WTC11 (cell line): ENCODE measurements around the gene FHOD3. TPM values are rescaled to one million over a fixed set of nuclear protein-coding genes. Genes with fewer than 3 reads are reported as not detected.
A peak's percentile ranks its signal among the peaks of the same experiment; 100 is the strongest.

Experiments
- ATAC-seq: fragments of 200-7000 bp; cut with Tn5 transposase; 2 replicates; pipeline ENCODE4 v1.10.0; 2021; ENCODE audit warnings: mild to moderate bottlenecking, moderate library complexity
- CTCF ChIA-PET: fragments of 300-600 bp; sonication (Branson Sonifier 250); formaldehyde crosslinking; loops from one replicate; lab custom pipeline; 2021; ENCODE audit warnings: antibody characterized with exemption; lab: Charles Lee
- POLR2A ChIA-PET: fragments of 350-600 bp; sonication (Branson Sonifier 250); formaldehyde crosslinking; loops from one replicate; lab custom pipeline; 2021; ENCODE audit warnings: antibody characterized with exemption; lab: Charles Lee
- DNase-seq: peaks from one replicate; pipeline ENCODE4 v3.0.0; 2021; ENCODE audit warnings: low spot score
- H3K27ac Mint-ChIP-seq: 2 replicates; pipeline ENCODE4 v1.8.0; 2021; ENCODE audit warnings: mixed read lengths
- H3K27me3 Mint-ChIP-seq: 2 replicates; pipeline ENCODE4 v1.8.0; 2021; ENCODE audit warnings: low read depth, mild to moderate bottlenecking, moderate library complexity, mixed read lengths
- H3K36me3 Mint-ChIP-seq: 2 replicates; pipeline ENCODE4 v1.8.0; 2021; ENCODE audit warnings: mixed read lengths
- H3K4me1 Mint-ChIP-seq: 2 replicates; pipeline ENCODE4 v1.8.0; 2022; ENCODE audit warnings: mixed read lengths
- H3K4me3 Mint-ChIP-seq: 2 replicates; pipeline ENCODE4 v1.8.0; 2021; ENCODE audit warnings: mild to moderate bottlenecking, moderate library complexity, mixed read lengths
- H3K9me3 Mint-ChIP-seq: 2 replicates; pipeline ENCODE4 v1.8.0; 2021; ENCODE audit warnings: mixed read lengths
- EMX1 ChIP-seq: fragments of 250-450 bp; sonication (Bioruptor Pico); IDR thresholded peaks from 2 replicates; pipeline ENCODE4 v1.8.0; 2021; ENCODE audit warnings: mild to moderate bottlenecking
- FOXJ3 ChIP-seq: sonication (generic); formaldehyde crosslinking; IDR thresholded peaks from 2 replicates; pipeline ENCODE4 v1.9.0; 2021; ENCODE audit warnings: missing genetic modification reagents, mild to moderate bottlenecking, borderline replicate concordance
- FOXK1 ChIP-seq: sonication (generic); formaldehyde crosslinking; IDR thresholded peaks from 2 replicates; pipeline ENCODE4 v1.8.0; 2022; ENCODE audit warnings: mild to moderate bottlenecking, moderate library complexity, missing genetic modification reagents
- PRDM15 ChIP-seq: sonication (generic); formaldehyde crosslinking; IDR thresholded peaks from 2 replicates; pipeline ENCODE4 v1.8.0; 2022; ENCODE audit warnings: missing genetic modification reagents
- TEAD1 ChIP-seq: sonication (generic); formaldehyde crosslinking; IDR thresholded peaks from 2 replicates; pipeline ENCODE4 v1.8.0; 2022; ENCODE audit warnings: mild to moderate bottlenecking, missing genetic modification reagents
- ZNF281 ChIP-seq: sonication (generic); formaldehyde crosslinking; IDR thresholded peaks from 2 replicates; pipeline ENCODE4 v1.8.0; 2023; ENCODE audit warnings: mild to moderate bottlenecking, missing genetic modification reagents
- ZNF423 ChIP-seq: fragments of 250-450 bp; sonication (Bioruptor Pico); IDR thresholded peaks from 2 replicates; pipeline ENCODE4 v2.1.2; 2022; ENCODE audit warnings: mild to moderate bottlenecking, moderate library complexity
- ZSCAN18 ChIP-seq: fragments of 250-450 bp; sonication (Bioruptor Pico); IDR thresholded peaks from 2 replicates; pipeline ENCODE4 v2.1.2; 2022; ENCODE audit warnings: mild to moderate bottlenecking, moderate library complexity
- total RNA-seq: library from RNA; stranded (reverse); gene quantifications from 3 replicates; pipeline ENCODE4 v1.2.3, GENCODE V29; 2021
- TF ChIP-seq, protein P1 (sequence below): sonication (generic); formaldehyde crosslinking; IDR thresholded peaks from 2 replicates; pipeline ENCODE4 v1.8.1; 2023; ENCODE audit warnings: mild to moderate bottlenecking, missing genetic modification reagents, borderline replicate concordance
- TF ChIP-seq, protein P2 (sequence below): sonication (generic); formaldehyde crosslinking; IDR thresholded peaks from 2 replicates; pipeline ENCODE4 v1.8.1; 2022; ENCODE audit warnings: mild to moderate bottlenecking, missing genetic modification reagents, moderate library complexity, borderline replicate concordance

Gene FHOD3
- total RNA-seq, 1 experiment from 2014 or later = 3.8 TPM

DNA sequence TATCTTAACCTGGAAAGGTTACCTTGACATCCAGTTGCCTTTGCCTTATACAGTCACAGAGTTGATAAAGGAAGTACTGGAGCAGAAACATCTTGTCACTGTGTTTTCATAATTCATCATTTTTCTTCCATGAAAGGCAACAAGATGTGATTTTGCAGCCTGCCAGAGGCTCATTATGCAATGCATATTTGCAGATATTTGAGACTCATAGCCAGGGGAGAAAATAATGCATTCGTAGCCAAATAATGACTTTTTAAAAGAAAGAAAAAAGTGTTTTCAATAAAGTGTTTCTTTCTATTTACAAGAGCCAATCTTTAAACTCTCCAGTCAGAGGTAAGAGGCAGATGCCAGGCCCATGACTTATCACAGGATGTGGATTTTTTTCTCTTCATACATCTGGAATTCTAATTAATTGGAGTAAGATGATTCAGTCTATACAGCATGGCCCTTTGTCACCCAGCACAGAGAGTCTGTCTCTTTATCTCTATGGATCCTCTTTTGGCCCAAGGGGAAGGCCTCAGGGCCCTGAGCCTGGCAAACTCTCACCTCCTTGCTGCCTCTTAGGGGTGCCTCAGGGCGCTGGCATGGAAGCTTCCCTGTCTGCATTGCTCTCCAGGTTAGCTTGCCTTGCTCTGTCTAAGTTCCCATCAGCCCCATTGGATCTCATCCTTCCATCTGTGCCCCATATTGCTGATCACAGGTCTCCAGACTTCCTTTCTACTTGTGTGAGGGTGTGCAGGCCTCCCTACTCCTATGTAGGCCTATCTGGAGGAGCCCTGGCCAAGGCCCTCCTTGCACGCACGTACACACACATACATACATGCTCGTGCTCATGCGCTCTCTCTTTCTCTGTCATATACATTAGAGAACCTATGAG is 283.6 kb downstream of the FHOD3 start (continued):
- TF ChIP-seq, protein P1, sequence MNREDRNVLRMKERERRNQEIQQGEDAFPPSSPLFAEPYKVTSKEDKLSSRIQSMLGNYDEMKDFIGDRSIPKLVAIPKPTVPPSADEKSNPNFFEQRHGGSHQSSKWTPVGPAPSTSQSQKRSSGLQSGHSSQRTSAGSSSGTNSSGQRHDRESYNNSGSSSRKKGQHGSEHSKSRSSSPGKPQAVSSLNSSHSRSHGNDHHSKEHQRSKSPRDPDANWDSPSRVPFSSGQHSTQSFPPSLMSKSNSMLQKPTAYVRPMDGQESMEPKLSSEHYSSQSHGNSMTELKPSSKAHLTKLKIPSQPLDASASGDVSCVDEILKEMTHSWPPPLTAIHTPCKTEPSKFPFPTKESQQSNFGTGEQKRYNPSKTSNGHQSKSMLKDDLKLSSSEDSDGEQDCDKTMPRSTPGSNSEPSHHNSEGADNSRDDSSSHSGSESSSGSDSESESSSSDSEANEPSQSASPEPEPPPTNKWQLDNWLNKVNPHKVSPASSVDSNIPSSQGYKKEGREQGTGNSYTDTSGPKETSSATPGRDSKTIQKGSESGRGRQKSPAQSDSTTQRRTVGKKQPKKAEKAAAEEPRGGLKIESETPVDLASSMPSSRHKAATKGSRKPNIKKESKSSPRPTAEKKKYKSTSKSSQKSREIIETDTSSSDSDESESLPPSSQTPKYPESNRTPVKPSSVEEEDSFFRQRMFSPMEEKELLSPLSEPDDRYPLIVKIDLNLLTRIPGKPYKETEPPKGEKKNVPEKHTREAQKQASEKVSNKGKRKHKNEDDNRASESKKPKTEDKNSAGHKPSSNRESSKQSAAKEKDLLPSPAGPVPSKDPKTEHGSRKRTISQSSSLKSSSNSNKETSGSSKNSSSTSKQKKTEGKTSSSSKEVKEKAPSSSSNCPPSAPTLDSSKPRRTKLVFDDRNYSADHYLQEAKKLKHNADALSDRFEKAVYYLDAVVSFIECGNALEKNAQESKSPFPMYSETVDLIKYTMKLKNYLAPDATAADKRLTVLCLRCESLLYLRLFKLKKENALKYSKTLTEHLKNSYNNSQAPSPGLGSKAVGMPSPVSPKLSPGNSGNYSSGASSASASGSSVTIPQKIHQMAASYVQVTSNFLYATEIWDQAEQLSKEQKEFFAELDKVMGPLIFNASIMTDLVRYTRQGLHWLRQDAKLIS = no peak
- TF ChIP-seq, protein P2, sequence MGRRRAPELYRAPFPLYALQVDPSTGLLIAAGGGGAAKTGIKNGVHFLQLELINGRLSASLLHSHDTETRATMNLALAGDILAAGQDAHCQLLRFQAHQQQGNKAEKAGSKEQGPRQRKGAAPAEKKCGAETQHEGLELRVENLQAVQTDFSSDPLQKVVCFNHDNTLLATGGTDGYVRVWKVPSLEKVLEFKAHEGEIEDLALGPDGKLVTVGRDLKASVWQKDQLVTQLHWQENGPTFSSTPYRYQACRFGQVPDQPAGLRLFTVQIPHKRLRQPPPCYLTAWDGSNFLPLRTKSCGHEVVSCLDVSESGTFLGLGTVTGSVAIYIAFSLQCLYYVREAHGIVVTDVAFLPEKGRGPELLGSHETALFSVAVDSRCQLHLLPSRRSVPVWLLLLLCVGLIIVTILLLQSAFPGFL = no peak
- TF ChIP-seq TEAD1 (CRISPR knock-in tag) (no peak), EMX1 (no peak), ZNF281 (CRISPR knock-in tag) (no peak)

DNA sequence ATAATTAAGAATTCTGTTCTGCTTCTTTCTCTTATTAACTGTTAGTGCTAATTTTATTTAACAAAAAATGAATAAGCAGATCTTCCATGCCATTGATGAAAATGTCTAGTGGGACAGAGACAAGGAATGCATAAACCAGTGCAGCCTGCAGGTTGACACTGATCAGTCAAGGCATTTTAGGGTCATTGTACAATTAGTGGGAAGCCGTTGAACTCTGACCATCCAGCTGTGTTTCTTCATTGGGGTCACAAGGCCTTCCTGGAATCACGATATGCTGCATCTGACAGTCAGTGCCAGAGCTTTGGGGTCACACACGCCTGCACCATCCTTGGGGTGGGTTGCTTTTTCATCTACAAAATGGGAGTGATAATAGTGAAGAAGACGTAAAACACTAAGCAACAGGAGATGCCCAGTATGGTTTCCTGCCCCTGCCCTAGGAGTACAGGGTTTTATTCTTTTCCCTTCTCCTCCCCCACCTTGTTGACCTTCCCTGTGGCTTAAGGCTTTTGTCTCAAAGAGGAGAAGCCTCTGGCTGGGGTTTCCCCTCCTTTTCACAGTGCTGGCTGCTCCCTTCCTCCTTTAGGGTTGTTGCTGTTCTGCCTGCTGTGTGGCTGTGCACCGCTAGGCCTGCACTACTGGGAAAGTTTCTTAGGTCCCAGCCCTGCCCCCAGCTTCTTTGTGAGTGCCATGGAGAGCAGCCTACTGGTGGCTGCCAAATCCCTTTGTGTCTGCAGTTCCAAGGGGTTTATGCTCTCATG is 285.7 kb downstream of the FHOD3 start:
- ChIA-PET CTCF (interaction anchor here (1.0 to 2.7 kb wide), 8 partner anchors 10 to 487 kb away, joined by 3 to 10 read pairs (median 3); no protein-coding TSS in a partner anchor), POLR2A (no interaction called here)
- peak; percentile 63 for TF ChIP-seq ZNF423 (CRISPR knock-in tag)
- no peak for TF ChIP-seq ZSCAN18 (CRISPR knock-in tag)
- peak; percentile 88 for TF ChIP-seq ZNF281 (CRISPR knock-in tag)
- TF ChIP-seq FOXJ3 (CRISPR knock-in tag) = 0 out of 2 replicates have a peak, but pooled peaks have one; percentile 17
- 0 out of 2 replicates have a peak, but pooled peaks have one; percentile 35 for TF ChIP-seq FOXK1
- TF ChIP-seq PRDM15 = no peak
- peak; percentile 99 for ATAC-seq
- H3K27ac Mint-ChIP-seq = peak overlapping the region; percentile 82
- H3K27me3 Mint-ChIP-seq = no peaks in the 10 kb centered on the region
- peaks cover 8% of the 10 kb centered on the region for H3K9me3 Mint-ChIP-seq
- no peak overlapping the region for H3K4me3 Mint-ChIP-seq
- no peaks in the 10 kb centered on the region for H3K36me3 Mint-ChIP-seq
- DNase-seq = peak; percentile 72
- H3K4me1 Mint-ChIP-seq = peaks cover 52% of the 10 kb centered on the region
